Thyroid gland (tissue), 4 donors: Measurements from ENCODE around the gene LAMTOR4.

Experiments used
- CTCF ChIP-seq, 6 experiments: fragments of 200-600 bp in 3 of 6; fragments of 450-650 bp in 3 of 6; sonication (generic) in 3 of 6; IDR thresholded peaks; one replicate each; pipeline ENCODE4 v1.5.1; 2016 to 2019; ENCODE audit warnings: antibody characterized with exemption in 6 of 6, mild to moderate bottlenecking in 2 of 6, inconsistent platforms in 1 of 6, moderate library complexity in 1 of 6
- POLR2A ChIP-seq, 2 donors: fragments of 450-650 bp; IDR thresholded peaks; one replicate each; pipeline ENCODE4 v1.6.1; 2017; ENCODE audit warnings: antibody characterized with exemption in 2 of 2, mild to moderate bottlenecking in 2 of 2, moderate library complexity in 1 of 2

- TF ChIP-seq CTCF (IDR thresholded peaks at IDR 0.05) (no peak), POLR2A (IDR thresholded peaks at IDR 0.05) (no peak)
Observed at GRCh38 chr7:100119970-100120732, 28.6 kb upstream of the LAMTOR4 start.
